GM12878 (cell line): ENCODE results near the gene NARF. TPM values are rescaled to one million over a fixed set of nuclear protein-coding genes. Genes with fewer than 3 reads are reported as not detected.

Source experiments
- ATAC-seq: fragments of 200-7000 bp; cut with Tn5 transposase; 3 replicates; pipeline ENCODE4 v1.9.1; 2020; ENCODE audit warnings: mild to moderate bottlenecking, moderate library complexity
- BruUV-seq: library from RNA; stranded (reverse); fragments of 400-500 nt; replicated peaks from 2 replicates; lab custom pipeline; 2021; lab: Mats Ljungman, UMichigan
- CTCF ChIA-PET: fragments of 300-600 bp; sonication (Branson Sonifier 250); formaldehyde crosslinking; extraction: SDS; loops from one replicate; lab custom pipeline; 2021; ENCODE audit warnings: inconsistent platforms; lab: Yijun Ruan, JAX
- POLR2A ChIA-PET: fragments of 350-600 bp; formaldehyde crosslinking; extraction: SDS; loops from one replicate; lab custom pipeline; 2021; ENCODE audit warnings: inconsistent platforms; lab: Charles Lee
- RAD21 ChIA-PET: fragments of 300-600 bp; sonication (Branson Sonifier 250); formaldehyde crosslinking; loops from one replicate; lab custom pipeline; 2023; ENCODE audit warnings: antibody characterized with exemption; ENCODE audit not compliant: unreplicated experiment; lab: Charles Lee
- SMC1A ChIA-PET: fragments of 300-600 bp; sonication (Branson Sonifier 250); formaldehyde crosslinking; loops from one replicate; lab custom pipeline; 2023; ENCODE audit not compliant: unreplicated experiment, uncharacterized antibody; lab: Charles Lee
- DNase-seq: peaks from one replicate; pipeline ENCODE4 v3.0.0-alpha.2; 2011; ENCODE audit warnings: low read depth, low spot score
- FAIRE-seq: peaks from 3 replicates; lab custom pipeline; 2011; peaks lifted over from hg19 to GRCh38; lab: Jason Lieb, UNC
- H2AFZ ChIP-seq: 2 replicates; pipeline ENCODE4 v1.6.0; 2011; ENCODE audit warnings: low read depth, low read length, control low read depth; ENCODE audit not compliant: control insufficient read depth
- H3K27ac ChIP-seq: 2 replicates; pipeline ENCODE4 v1.5.1; 2011; ENCODE audit warnings: control low read depth; ENCODE audit not compliant: control insufficient read depth, insufficient read depth
- H3K27me3 ChIP-seq, 2 experiments: replicated peaks in 1 of 2; 2 replicates each; pipeline versions ENCODE4 v1.6.0 to v1.6.1; 2011; ENCODE audit warnings: low read length in 1 of 2; ENCODE audit not compliant: control insufficient read depth in 2 of 2, insufficient read depth in 2 of 2
- H3K36me3 ChIP-seq, 2 experiments: 2 replicates each; pipeline ENCODE4 v1.5.1; 2011; ENCODE audit warnings: low read length in 1 of 2; ENCODE audit not compliant: control insufficient read depth in 2 of 2, insufficient read depth in 2 of 2
- H3K4me1 ChIP-seq: 2 replicates; pipeline ENCODE4 v1.6.1; 2011; ENCODE audit warnings: mild to moderate bottlenecking, low read length, moderate library complexity, mixed read lengths; ENCODE audit not compliant: control insufficient read depth, insufficient read depth
- H3K4me2 ChIP-seq: 2 replicates; pipeline ENCODE4 v1.6.0; 2011; ENCODE audit warnings: control low read depth; ENCODE audit not compliant: control insufficient read depth, insufficient read depth
- H3K4me3 ChIP-seq: fragments of 200-600 bp; sonication (generic); 2 replicates; pipeline ENCODE4 v1.5.1; 2016
- H3K79me2 ChIP-seq: 2 replicates; pipeline ENCODE4 v1.6.0; 2011; ENCODE audit warnings: low read length; ENCODE audit not compliant: control insufficient read depth, insufficient read depth
- H3K9ac ChIP-seq: 2 replicates; pipeline ENCODE4 v1.8.0; 2011; ENCODE audit warnings: low read length, control low read depth, mixed read lengths; ENCODE audit not compliant: control insufficient read depth, insufficient read depth
- H3K9me3 ChIP-seq: replicated peaks from 3 replicates; pipeline ENCODE4 v1.5.1; 2011; ENCODE audit warnings: mild to moderate bottlenecking, low read length; ENCODE audit not compliant: control insufficient read depth, insufficient read depth
- H4K20me1 ChIP-seq: 2 replicates; pipeline ENCODE4 v1.6.0; 2011; ENCODE audit not compliant: control insufficient read depth, insufficient read depth
- E4F1 ChIP-seq: fragments of 450-650 bp; IDR thresholded peaks from 2 replicates; pipeline ENCODE4 v1.6.1; 2018; ENCODE audit warnings: borderline replicate concordance, mild to moderate bottlenecking; ENCODE audit not compliant: partially characterized antibody
- MEF2A ChIP-seq: IDR thresholded peaks from 2 replicates; pipeline ENCODE4 v1.6.1; 2011; ENCODE audit warnings: low read depth, mild to moderate bottlenecking, low read length, moderate library complexity; ENCODE audit not compliant: insufficient read depth
- WGBS: methylation state at CpG from one replicate; pipeline ENCODE4 v1.1.6; 2016; ENCODE audit warnings: low lambda C conversion rate; ENCODE audit not compliant: insufficient replicate concordance, insufficient coverage; ENCODE audit errors: missing lambda C conversion rate; 5-methylcytosine and 5-hydroxymethylcytosine counted together
- in situ Hi-C: fragments of 300-500 bp; cut with MboI; formaldehyde crosslinking; loops from 9 replicates; pipeline ENCODE4 v1.14.3; 2018; ENCODE audit warnings: mixed read lengths
- intact Hi-C: fragments of 100-400 bp; cut with micrococcal nuclease; formaldehyde crosslinking; loops from one replicate; pipeline ENCODE4 v1.14.2; 2022; ENCODE audit not compliant: unreplicated experiment
- polyA plus RNA-seq, 11 experiments: library from polyadenylated mRNA; depleted of rRNA in 4 of 11; unstranded in 6 of 11; stranded (reverse) in 5 of 11; fragments of >200 nt; fragmentation: Nextera tagmentation in 4 of 11; fragmentation: Illumina TruSeq in 1 of 11; extraction: Ambion mirVana in 4 of 11; extraction: Trizol in 1 of 11; gene quantifications; 1 replicate in 1 of 11; 2 replicates in 10 of 11; pipeline versions ENCODE4 v1.2.1 to v1.2.3, GENCODE V29; 2011 to 2016; ENCODE audit warnings: inconsistent platforms in 2 of 11, missing spikeins in 2 of 11, low read depth in 1 of 11
- total RNA-seq, 4 experiments: library from RNA; depleted of rRNA in 3 of 4; stranded (reverse); fragments of >200 nt in 3 of 4; fragmentation: Illumina TruSeq in 1 of 4; extraction: Trizol in 1 of 4; gene quantifications; 2 replicates each; pipeline versions ENCODE4 v1.2.1 to v1.2.3, GENCODE V29; 2013 to 2021
- TF ChIP-seq, protein P1 (sequence below): IDR thresholded peaks from 2 replicates; pipeline ENCODE4 v1.6.1; 2012; ENCODE audit warnings: improper control_type of control experiment, low read depth, low read length; ENCODE audit not compliant: insufficient replicate concordance

NARF gene
- total and polyA plus RNA-seq, 10 of the 15 experiments (the other 5 are each of a cell fraction or from before 2014, with no cell fraction given), result 16.7 to 126 (median 47.5) TPM

- RAD21 ChIA-PET, result no interaction called here
- Histone ChIP-seq H3K4me3 (no peak overlapping the region), H4K20me1 (no peaks in the 10 kb centered on the region), H3K27me3 (no peaks in the 10 kb centered on the region), H3K36me3 (peaks cover 16 to 21% of the 10 kb centered on the region in 2 experiments), H2AFZ (no peak overlapping the region), H3K79me2 (no peaks in the 10 kb centered on the region), H3K4me1 (no peaks in the 10 kb centered on the region; the same call in 1 of the 2 replicates), H3K9ac (no peak overlapping the region), H3K4me2 (no peak overlapping the region), H3K27ac (no peak overlapping the region), H3K9me3 (no peaks in the 10 kb centered on the region)
- ATAC-seq, result no peak
- POLR2A ChIA-PET, result no interaction called here
- 76% methylated on average over 13 of the region's 13 CpGs for WGBS
- no peak for FAIRE-seq
- CTCF ChIA-PET, result no interaction called here
- TF ChIP-seq E4F1, result no peak
- no peak for TF ChIP-seq MEF2A
- TF ChIP-seq, protein P1, sequence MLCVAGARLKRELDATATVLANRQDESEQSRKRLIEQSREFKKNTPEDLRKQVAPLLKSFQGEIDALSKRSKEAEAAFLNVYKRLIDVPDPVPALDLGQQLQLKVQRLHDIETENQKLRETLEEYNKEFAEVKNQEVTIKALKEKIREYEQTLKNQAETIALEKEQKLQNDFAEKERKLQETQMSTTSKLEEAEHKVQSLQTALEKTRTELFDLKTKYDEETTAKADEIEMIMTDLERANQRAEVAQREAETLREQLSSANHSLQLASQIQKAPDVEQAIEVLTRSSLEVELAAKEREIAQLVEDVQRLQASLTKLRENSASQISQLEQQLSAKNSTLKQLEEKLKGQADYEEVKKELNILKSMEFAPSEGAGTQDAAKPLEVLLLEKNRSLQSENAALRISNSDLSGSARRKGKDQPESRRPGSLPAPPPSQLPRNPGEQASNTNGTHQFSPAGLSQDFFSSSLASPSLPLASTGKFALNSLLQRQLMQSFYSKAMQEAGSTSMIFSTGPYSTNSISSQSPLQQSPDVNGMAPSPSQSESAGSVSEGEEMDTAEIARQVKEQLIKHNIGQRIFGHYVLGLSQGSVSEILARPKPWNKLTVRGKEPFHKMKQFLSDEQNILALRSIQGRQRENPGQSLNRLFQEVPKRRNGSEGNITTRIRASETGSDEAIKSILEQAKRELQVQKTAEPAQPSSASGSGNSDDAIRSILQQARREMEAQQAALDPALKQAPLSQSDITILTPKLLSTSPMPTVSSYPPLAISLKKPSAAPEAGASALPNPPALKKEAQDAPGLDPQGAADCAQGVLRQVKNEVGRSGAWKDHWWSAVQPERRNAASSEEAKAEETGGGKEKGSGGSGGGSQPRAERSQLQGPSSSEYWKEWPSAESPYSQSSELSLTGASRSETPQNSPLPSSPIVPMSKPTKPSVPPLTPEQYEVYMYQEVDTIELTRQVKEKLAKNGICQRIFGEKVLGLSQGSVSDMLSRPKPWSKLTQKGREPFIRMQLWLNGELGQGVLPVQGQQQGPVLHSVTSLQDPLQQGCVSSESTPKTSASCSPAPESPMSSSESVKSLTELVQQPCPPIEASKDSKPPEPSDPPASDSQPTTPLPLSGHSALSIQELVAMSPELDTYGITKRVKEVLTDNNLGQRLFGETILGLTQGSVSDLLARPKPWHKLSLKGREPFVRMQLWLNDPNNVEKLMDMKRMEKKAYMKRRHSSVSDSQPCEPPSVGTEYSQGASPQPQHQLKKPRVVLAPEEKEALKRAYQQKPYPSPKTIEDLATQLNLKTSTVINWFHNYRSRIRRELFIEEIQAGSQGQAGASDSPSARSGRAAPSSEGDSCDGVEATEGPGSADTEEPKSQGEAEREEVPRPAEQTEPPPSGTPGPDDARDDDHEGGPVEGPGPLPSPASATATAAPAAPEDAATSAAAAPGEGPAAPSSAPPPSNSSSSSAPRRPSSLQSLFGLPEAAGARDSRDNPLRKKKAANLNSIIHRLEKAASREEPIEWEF, result no peak
- in situ Hi-C loops (no loop called here), intact Hi-C loops (no loop called here)
- no TSS peak for BruUV-seq
- SMC1A ChIA-PET, result no interaction called here
- DNase-seq, result no peak
Observed at GRCh38 chr17:82486231-82487094, 27.9 kb downstream of the NARF start.
